Osteoblast (primary cell): Measurements from ENCODE around the gene RGCC. TPM values are rescaled to one million over a fixed set of nuclear protein-coding genes. Genes with fewer than 3 reads are reported as not detected.
"Not testable (repeated sequence)": the region's sequence is repeated elsewhere in the genome, so short reads cannot be mapped to it uniquely, and the experiment has no call there.

ENCODE experiments used
- DNase-seq: peaks from one replicate; pipeline ENCODE4 v3.0.0; 2011; ENCODE audit warnings: low spot score, mixed read lengths; ENCODE audit not compliant: insufficient read length; ENCODE audit errors: missing footprints
- H2AFZ ChIP-seq: 2 replicates; pipeline ENCODE4 v1.6.0; 2011; ENCODE audit warnings: mild to moderate bottlenecking, low read length
- H3K27ac ChIP-seq: 2 replicates; pipeline ENCODE4 v1.5.1; 2011; ENCODE audit warnings: mild to moderate bottlenecking, low read depth, low read length, moderate library complexity
- H3K27me3 ChIP-seq: 2 replicates; pipeline ENCODE4 v1.6.0; 2012; ENCODE audit warnings: mild to moderate bottlenecking, control low read depth, inconsistent platforms, low read length, moderate library complexity; ENCODE audit not compliant: insufficient read depth
- H3K36me3 ChIP-seq: 2 replicates; pipeline ENCODE4 v1.5.1; 2011; ENCODE audit warnings: mild to moderate bottlenecking, low read length, control low read depth, moderate library complexity; ENCODE audit not compliant: insufficient read depth
- H3K4me1 ChIP-seq: 2 replicates; pipeline ENCODE4 v1.5.1; 2011; ENCODE audit warnings: mild to moderate bottlenecking, low read length, control low read depth, moderate library complexity; ENCODE audit not compliant: insufficient read depth
- H3K4me2 ChIP-seq: 2 replicates; pipeline ENCODE4 v1.6.0; 2011; ENCODE audit warnings: mild to moderate bottlenecking, low read length; ENCODE audit not compliant: insufficient read depth
- H3K4me3 ChIP-seq: fragments of 200-600 bp; sonication (generic); 3 replicates; pipeline ENCODE4 v1.5.1; 2012; ENCODE audit warnings: mild to moderate bottlenecking, low read length, inconsistent platforms; ENCODE audit not compliant: insufficient read depth
- H3K79me2 ChIP-seq: 2 replicates; pipeline ENCODE4 v1.6.0; 2012; ENCODE audit warnings: mild to moderate bottlenecking, low read length, control low read depth, inconsistent platforms; ENCODE audit not compliant: insufficient read depth
- H3K9me3 ChIP-seq: 2 replicates; pipeline ENCODE4 v1.5.1; 2011; ENCODE audit warnings: low read depth, low read length, control low read depth
- H4K20me1 ChIP-seq: 2 replicates; pipeline ENCODE4 v1.6.0; 2012; ENCODE audit warnings: mild to moderate bottlenecking, low read length, control low read depth; ENCODE audit not compliant: insufficient read depth
- total RNA-seq: library from RNA; depleted of rRNA; stranded (reverse); fragments of >200 nt; gene quantifications from 2 replicates; pipeline ENCODE4 v1.2.3, GENCODE V29; 2012
- TF ChIP-seq, protein P1 (sequence below): IDR thresholded peaks from 2 replicates; pipeline ENCODE4 v1.5.1; 2011; ENCODE audit warnings: mild to moderate bottlenecking, low read depth, low read length, moderate library complexity; ENCODE audit errors: extremely low read depth

Gene RGCC
- total RNA-seq, 1 donor = 2.2 TPM

DNA sequence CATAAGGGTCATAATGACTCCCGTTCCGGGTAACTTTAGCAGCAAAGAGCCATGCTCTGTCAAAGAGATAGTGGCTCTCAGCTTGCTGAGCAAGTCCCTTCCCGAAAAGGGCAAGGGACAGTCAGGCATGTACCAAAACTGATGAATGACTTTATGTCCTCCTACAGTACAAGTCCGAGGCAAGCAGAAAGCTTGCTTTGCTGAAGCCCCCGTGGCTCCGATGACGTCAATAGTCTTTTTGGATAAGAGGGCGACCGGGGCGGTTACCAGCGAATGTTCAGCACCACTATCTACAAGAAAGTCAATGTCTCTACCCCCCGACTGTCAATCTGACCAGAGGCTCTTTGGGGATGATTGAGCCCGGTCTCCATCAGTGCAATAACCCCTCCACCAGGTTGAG is 34.1 kb upstream of the RGCC start:
- not testable (repeated sequence) for H3K9me3 ChIP-seq, H3K27ac ChIP-seq, H3K4me2 ChIP-seq, H3K79me2 ChIP-seq, H2AFZ ChIP-seq, H3K36me3 ChIP-seq, H3K27me3 ChIP-seq, H4K20me1 ChIP-seq, DNase-seq, H3K4me1 ChIP-seq, H3K4me3 ChIP-seq

DNA sequence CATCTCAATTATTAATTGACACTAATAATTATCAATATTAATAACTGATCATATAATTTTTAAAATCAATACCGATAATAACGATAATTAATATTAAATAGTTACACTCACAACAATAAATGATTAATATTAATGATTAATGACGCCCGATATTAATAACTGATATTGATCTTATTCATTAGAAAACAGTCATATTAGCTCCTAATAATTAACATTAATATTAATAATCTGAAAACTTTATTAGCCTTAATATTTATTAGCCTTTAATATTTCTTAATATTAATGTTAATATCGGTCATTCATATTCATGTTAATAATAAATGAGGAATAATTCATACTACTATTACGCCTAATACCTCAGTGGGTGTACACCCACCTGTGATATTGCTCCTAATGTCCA is 32.7 kb upstream of the RGCC start:
- not testable (repeated sequence) for H3K79me2 ChIP-seq, H3K36me3 ChIP-seq, H3K27ac ChIP-seq

DNA sequence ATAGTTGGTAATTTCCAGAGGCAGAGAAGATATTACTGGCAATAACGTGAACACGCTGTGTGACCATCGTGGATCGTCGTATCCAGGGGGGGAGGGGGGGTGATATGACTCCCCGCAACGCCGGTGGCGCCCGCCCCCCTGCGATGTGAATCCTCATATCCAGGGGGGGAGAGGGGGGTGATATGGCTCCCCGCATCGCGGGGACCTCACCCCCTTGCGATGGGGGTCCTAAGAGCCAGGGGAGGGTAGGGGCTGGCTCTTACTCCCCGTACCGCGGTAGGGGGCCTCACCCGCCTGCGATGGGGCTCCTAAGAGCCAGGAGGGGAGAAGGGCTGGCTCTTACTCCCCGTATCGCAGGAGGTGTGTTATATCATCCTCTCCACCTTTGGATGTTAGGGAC is 31.3 kb upstream of the RGCC start:
- peaks cover 4% of the 10 kb centered on the region for H3K27me3 ChIP-seq
- H3K79me2 ChIP-seq = no peaks in the 10 kb centered on the region
- no peaks in the 10 kb centered on the region for H3K36me3 ChIP-seq
- H3K4me2 ChIP-seq = no peak overlapping the region
- peaks cover 6% of the 10 kb centered on the region for H3K4me1 ChIP-seq
- DNase-seq = no peak
- no peaks in the 10 kb centered on the region for H3K9me3 ChIP-seq
- no peak overlapping the region for H3K4me3 ChIP-seq
- H2AFZ ChIP-seq = no peak overlapping the region
- H3K27ac ChIP-seq = no peak overlapping the region
- TF ChIP-seq, protein P1, sequence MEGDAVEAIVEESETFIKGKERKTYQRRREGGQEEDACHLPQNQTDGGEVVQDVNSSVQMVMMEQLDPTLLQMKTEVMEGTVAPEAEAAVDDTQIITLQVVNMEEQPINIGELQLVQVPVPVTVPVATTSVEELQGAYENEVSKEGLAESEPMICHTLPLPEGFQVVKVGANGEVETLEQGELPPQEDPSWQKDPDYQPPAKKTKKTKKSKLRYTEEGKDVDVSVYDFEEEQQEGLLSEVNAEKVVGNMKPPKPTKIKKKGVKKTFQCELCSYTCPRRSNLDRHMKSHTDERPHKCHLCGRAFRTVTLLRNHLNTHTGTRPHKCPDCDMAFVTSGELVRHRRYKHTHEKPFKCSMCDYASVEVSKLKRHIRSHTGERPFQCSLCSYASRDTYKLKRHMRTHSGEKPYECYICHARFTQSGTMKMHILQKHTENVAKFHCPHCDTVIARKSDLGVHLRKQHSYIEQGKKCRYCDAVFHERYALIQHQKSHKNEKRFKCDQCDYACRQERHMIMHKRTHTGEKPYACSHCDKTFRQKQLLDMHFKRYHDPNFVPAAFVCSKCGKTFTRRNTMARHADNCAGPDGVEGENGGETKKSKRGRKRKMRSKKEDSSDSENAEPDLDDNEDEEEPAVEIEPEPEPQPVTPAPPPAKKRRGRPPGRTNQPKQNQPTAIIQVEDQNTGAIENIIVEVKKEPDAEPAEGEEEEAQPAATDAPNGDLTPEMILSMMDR = no peak
- no peaks in the 10 kb centered on the region for H4K20me1 ChIP-seq

More for the DNA sequence above, 32.7 kb upstream of the RGCC start:
- H2AFZ ChIP-seq, H3K4me3 ChIP-seq, H3K4me2 ChIP-seq, H3K27me3 ChIP-seq, DNase-seq, H3K9me3 ChIP-seq, H4K20me1 ChIP-seq, H3K4me1 ChIP-seq: not testable (repeated sequence)

DNA sequence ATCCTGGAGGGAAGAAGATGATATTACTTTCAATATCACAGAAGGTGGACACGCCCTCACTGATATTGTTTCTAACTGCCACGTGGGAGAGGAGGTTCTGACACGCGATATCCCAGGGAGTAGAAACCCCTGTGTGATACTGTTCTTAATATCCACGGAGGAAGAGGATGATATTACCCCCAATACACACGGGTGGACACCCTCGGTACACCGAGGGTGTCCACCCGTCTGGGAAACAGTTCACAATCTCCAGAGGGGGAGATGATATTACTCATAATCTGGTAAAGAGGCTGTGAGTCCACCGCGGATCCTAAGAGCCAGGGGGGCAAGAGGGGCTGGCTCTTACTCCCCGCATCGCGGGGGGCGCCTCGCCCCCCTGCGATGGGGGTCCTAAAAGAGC is 29.7 kb upstream of the RGCC start:
- H3K36me3 ChIP-seq = no peaks in the 10 kb centered on the region
- peak overlapping the region; percentile 68 for H3K4me2 ChIP-seq
- TF ChIP-seq, protein P1 = no peak
- peak overlapping the region; percentile 74 for H2AFZ ChIP-seq
- H3K4me1 ChIP-seq = peaks cover 6% of the 10 kb centered on the region
- no peak overlapping the region for H3K27ac ChIP-seq
- H3K79me2 ChIP-seq = no peaks in the 10 kb centered on the region
- H3K4me3 ChIP-seq = peak overlapping the region; percentile 56
- no peaks in the 10 kb centered on the region for H4K20me1 ChIP-seq
- H3K9me3 ChIP-seq = no peaks in the 10 kb centered on the region
- peaks cover 4% of the 10 kb centered on the region for H3K27me3 ChIP-seq
- no peak for DNase-seq

DNA sequence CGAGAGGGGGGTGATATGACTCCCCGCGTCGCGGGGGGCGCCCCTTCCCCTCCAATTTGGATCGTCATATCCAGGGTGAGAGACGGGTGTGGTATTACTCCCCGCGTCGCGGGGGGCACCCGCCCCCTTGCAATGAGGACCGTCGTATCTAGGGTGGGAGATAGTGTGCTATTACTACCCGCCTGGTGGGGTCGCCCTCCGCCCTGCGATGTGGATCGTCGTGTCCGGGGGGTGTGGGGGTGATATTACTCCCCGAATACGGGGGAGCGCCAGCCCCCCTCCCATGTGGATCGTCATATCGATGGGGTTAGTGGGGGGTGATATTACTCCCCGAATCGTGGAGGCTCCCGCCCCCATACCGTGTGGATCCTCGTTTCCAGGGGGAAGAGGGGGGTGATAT is 29.2 kb upstream of the RGCC start:
- TF ChIP-seq, protein P1 = peak; percentile 40
- peak overlapping the region; percentile 74 for H2AFZ ChIP-seq
- no peaks in the 10 kb centered on the region for H3K9me3 ChIP-seq
- H3K4me1 ChIP-seq = peaks cover 6% of the 10 kb centered on the region
- H3K79me2 ChIP-seq = no peaks in the 10 kb centered on the region
- peak overlapping the region; percentile 56 for H3K4me3 ChIP-seq
- H3K27ac ChIP-seq = no peak overlapping the region
- peak; percentile 62 for DNase-seq
- H3K36me3 ChIP-seq = no peaks in the 10 kb centered on the region
- H4K20me1 ChIP-seq = no peaks in the 10 kb centered on the region
- peak overlapping the region; percentile 68 for H3K4me2 ChIP-seq
- peaks cover 4% of the 10 kb centered on the region for H3K27me3 ChIP-seq

DNA sequence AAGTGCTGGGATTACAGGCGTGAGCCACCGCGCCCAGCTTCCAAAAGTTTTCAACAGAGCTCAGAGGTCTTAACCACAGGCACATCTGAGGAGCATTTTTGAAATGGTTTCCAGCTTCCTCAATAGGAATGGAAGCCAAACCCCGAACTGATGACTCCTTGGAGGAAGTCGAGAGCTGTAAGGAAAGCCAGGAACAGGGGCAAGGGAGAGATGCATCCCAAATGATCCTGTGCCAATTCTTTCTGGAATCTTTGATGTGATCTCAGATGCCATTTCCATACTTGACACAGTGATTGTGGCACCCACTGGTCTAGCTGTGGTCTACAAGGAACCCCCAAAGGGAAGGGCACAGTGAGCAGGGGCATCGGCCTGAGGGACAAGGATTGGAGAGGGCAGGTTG is 23.3 kb upstream of the RGCC start:
- H3K27ac ChIP-seq, H3K4me1 ChIP-seq, H3K79me2 ChIP-seq, H3K27me3 ChIP-seq, H4K20me1 ChIP-seq, H3K4me3 ChIP-seq, H3K4me2 ChIP-seq, DNase-seq, H2AFZ ChIP-seq, H3K36me3 ChIP-seq, H3K9me3 ChIP-seq: not testable (repeated sequence)
